SW480 (cell line): ENCODE results near the gene ZNF804B.

Experiments
- DNase-seq: peaks from one replicate; pipeline ENCODE4 v3.0.0-alpha.2; 2016; ENCODE audit warnings: low spot score

ZNF804B gene

DNA sequence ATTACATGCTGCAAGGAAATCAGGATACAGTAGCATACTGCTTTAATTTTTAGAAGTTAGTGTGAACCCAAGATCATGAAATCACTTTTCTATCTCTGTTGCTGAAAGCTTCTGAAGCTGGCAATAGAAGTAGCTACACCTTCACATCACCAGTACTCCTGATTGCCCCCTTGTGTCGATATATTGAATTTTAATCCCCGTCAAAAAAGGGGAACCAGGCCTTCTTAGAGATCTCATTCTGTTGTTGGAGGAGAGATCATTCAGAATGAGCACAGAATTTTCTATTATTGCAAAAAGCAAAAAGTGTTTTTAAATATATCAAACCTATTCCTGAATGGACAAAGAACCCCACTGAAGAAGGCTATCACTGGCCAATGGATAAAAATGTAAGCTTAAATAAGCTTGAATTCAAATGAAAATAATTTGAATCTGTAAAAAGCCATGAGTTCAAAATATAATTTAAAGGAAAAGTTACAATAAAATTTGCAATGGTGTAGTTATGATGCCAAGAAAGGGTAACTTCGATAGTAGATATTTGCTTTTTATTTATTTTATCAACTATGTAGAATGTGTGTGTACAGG lies 75.7 kb downstream of the ZNF804B start:
- peak; percentile 68 for DNase-seq

DNA sequence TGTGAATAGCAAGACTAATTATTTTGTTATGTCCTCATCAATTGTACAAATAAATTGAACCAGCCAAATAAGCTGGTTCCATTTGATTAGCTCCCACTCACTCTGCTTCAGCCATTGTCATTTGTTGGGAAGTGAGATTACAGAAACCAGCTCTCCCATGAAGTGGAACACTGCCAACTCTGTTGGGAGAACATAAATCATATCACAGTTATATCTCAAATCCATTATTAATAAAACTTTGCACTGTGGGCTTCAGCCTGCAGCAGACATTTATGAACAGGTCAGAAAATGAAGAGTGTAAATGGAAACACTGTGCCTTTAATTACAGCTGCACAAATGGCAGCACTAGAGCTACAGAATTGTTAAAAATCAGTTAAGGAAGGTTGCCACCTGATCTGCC lies 82.7 kb downstream of the ZNF804B start:
- no peak for DNase-seq

DNA sequence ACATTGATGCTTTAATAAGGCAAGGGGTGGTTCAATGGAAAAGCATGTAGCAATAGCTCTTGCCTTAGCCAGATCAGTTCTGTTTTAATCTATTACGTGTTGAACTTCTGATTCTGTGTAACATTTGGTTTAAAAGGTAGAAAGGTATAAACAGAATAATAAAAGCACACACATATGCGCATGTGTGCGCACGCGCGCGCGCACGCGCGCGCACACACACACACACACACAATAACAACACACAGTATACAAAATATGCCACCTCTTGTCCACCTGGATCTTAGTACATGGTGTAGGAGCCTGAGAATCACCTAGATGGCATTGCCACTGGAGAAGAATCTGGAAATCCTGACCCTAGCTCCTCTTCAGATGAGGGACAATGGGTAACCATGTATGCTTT lies 85.6 kb downstream of the ZNF804B start:
- DNase-seq: no peak

DNA sequence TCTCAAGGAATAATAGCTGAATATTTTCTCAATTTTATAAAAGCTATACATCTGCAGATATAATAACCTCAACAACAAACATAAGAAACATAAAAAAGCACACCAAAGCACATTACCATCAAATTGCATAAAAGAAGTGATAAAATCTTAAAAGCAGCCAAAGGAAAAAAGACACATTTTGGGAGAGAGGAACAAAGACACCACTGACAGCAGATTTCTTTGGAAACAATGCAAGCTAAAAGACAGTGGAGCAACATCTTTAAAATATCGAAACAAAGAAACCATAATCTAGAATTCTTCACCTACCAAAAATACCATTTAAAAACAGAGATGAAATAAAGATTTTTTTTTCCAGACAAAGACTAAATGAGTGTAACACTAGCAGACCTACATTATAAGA lies 91.7 kb downstream of the ZNF804B start:
- DNase-seq: no peak

DNA sequence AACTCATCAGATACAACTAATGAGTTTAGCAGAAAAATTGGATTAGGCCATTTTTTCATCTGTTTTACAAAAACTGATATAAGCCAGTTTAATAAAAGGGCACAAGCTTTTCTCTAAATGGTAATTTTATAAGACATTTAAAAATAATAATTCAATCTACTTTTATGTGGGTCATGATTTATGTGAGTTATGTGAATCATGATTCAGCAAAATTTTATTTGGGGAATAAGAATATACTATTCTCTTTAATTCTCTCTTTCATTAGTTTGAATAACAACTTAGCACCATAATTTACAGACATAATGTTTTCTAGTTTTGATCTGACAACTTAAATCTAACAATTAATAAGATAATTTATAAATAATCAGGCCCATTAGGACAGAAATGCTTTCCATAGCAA lies 99.8 kb downstream of the ZNF804B start:
- DNase-seq: no peak

DNA sequence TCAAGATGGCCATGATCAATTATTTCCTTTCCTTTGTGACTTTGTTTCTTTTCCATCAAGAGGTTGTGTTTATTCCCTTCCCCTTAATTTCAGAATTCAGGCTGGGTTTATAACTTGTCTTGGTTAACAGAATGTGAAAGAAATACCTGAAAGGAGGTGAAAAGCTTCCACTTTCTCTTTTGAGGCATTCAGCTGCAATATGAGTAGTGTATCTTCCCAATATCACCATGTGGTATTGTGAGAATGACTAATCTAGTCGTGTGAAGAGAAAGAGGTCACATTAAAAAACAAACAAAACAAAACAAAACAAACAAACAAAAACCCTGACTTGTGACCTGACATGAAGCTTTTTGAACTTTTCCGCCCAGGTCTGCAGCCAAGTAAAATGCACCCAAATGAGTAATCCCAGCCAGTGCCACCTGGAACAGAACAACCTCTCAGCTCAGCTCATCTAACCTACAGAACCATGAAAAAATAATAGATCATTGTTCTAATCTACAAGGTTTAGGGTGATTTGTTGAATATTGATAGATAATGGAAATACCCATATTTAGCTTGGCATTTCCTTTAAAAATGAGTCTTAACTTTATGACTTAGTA lies 106.9 kb downstream of the ZNF804B start:
- DNase-seq: peak; percentile 11

DNA sequence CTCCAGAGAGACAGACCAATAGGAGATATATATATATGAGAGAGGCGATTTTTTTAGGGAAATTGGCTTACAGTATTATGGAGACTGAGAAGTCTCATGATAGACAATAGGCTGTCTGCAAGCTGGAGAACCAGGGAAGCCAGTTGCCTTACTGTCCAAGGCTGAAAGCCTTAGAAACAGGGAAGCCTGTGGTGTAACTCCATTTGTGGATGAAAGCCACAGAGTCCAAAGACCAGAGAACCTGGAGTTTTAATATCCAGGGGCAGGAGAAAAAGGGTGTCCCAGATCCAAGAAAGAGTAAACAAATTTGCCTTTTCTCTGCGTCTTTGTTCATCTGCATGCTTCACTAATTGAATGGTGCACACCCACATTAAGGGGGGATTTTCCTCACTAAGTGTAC lies 107.7 kb downstream of the ZNF804B start:
- no peak for DNase-seq

DNA sequence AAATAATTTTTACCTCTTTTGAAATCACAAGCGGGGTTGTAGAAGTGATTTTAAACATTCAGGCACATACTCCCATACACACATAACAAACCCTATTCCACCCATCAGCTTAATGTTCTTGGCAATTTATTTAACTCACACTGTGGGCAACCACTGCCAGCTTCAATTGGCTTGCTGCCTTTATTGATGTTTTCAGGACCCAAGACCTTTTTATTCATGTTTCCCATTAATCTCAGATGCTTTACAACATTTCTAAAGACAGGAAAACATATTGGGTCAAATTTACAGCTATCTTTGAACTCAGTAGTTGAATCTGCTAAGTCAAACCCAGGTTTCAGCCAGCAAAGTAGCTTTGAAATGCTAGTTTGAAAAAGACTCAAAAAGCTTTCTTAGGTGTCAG lies 109.0 kb downstream of the ZNF804B start:
- no peak for DNase-seq

DNA sequence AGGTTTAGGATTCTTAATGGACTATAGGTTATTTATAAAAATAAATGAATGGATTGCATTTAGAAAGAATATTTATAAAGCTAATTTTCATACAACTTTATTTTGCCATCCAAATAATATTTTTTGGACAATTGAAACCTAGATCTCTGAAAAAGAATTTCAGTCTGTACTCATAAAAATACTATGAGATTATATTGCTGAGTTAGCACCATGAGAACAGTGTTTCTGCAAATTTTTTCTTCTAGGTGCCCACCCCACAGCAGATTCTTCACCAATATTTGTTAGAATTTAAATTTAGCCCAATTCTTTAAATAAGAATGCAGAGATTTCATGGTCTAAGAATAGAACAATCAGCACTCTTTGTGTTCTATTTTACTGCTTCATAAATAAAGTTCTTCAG lies 121.6 kb downstream of the ZNF804B start:
- DNase-seq: no peak

DNA sequence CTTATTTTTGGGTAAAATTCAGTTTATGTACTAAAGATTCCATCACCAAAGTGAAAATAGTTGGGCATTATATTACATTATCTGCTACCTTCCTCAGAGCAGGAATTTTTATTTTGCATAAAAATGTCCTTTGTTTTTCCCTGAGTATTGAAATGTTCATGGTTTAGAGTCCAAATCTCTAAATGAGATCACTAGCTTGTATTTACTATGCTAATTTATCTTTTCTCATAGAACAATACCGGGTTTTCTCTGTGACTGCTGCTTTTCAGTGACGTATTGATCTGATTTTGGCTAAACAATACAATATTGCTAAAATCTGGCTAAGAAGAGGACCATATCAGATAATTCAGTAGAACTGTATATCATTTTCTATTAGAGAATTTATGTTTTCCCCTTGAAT lies 125.6 kb downstream of the ZNF804B start:
- no peak for DNase-seq

DNA sequence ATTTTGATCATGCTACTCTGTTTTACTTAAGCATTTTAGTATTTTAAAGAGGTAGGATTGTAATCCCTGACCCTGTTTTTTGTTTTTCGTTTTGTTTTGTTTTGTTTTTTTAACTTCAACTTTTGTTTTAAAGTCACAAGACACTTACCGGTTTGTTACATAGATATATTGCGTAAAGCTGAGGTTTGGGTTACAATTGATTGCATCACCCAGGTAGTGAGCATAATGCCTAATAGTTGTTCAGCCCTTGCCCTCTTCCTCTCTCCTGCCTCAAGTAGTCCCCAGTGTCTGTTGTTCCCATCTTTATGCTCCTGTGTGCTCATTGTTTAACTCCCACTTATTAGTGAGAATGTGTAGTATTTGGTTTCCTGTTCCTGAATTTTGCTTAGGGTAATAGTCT lies 129.2 kb downstream of the ZNF804B start:
- DNase-seq: peak; percentile 44

DNA sequence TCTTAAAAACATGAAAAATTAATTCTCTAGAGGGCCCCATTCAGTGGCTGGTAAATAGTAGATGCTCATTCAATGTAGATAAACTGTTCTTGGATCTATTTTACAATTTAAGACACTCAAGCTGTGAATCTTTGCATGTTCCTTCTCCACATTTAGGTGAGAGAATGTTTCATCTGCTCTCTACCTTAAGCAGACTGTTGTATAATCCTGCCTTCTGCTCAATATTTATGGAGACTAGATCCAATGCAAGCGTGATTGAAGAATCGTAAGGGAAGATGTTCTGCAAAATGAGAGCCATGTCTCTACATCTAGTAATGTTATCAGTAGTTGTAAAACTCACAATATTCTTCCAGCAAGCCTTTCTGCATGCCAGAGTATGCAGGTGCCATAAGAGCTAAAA lies 151.0 kb downstream of the ZNF804B start:
- no peak for DNase-seq

DNA sequence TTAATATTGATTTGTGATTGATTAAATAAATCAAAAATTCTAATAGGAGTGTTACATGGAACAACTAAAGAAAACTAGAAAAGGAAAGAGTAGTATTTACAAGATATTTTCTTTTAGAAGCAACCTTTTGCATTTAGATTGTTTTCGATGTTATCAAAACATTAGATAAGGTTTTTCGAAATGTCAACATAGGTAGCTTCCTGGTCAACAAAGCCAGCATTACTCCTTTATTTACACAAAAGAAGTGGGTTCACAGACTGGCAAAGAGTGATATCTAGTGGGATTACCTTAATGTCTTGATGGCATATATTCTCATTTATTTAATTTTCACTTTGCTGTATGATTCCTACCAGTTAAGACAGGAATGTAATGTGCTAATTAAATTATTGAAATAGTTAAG lies 153.4 kb downstream of the ZNF804B start:
- DNase-seq: no peak

DNA sequence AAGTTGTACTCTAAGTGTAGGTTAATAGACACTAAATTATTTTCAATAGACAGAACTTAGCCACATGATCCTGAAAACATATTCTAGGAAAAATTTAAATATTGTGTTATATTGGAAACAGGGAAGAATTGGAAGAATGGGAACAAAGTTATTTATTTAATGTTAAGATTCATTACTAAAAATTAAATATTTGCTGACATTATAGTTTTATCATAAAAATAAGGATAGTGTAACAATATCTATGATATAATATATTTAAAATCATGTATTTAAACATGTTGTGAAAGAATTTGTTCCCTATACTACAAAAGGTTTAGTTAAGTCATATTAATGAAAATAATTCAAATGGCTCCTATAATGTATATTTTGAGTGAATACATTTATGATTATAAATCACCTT lies 156.1 kb downstream of the ZNF804B start:
- no peak for DNase-seq

DNA sequence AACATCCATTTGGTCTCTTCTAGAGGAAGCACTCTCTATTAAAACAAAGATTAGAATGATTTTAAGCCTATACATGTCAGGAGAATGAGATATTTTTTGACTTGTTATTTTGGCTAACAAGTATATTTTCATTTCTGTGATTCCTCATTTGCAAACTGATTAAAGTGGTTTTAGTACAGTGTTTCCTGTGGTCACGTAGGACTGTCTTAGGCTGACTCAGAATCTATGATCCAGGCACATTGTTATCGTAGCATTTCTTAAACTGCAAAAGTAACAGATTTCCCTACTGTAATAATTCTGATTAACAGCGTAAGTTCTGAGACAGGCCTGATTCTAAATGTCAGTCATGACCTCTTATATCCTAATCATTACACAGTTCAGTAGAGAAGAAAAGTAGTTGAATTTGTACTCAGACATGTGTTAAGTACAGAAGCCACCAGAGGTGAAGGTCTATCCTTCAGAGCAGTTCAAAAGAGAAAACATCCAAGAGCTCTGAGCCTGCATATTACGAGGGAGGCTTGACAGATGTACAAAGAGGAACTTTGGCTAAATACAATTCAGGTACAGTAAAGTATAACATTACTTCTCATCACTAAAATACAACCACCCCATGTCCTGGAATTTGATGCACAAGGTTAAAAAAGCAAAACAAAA lies 160.1 kb downstream of the ZNF804B start:
- no peak for DNase-seq

DNA sequence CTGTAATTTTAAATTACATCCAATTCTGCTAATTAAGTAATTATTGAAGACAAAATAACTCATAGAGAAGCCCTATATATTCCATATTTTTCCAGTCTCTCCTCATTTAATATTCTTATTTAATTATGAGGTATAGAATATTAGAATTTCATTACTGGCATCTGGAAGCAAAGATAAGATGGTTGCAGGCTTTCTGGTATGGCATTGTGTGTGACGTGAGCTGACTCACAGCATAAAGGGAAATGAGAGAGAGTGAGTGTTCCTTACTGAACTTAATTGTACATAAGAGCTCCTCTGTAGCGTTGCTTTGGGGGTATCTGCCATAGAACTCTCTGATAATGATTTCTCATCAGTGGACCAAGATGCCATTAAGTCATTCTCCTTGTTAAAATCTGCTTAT lies 163.4 kb downstream of the ZNF804B start:
- DNase-seq: no peak

DNA sequence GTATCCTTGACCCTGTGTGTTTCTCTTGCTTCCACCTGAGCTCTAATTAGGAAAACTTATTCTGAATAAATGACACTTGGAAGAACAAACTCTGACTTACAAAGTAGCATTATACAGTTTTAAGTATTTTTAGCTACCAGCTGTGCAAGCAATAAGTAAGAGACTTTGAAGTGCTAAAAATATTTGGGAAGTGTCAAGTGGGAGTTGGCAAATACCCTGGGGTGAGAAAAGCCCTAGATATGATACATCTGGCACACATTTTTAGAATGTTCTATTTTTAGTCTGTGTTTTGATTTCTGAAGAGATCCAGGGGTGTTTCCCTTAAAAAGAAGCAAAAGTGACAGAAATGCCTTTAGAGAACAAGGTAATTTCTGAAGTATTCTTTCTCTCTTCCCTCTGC lies 168.8 kb downstream of the ZNF804B start:
- no peak for DNase-seq

DNA sequence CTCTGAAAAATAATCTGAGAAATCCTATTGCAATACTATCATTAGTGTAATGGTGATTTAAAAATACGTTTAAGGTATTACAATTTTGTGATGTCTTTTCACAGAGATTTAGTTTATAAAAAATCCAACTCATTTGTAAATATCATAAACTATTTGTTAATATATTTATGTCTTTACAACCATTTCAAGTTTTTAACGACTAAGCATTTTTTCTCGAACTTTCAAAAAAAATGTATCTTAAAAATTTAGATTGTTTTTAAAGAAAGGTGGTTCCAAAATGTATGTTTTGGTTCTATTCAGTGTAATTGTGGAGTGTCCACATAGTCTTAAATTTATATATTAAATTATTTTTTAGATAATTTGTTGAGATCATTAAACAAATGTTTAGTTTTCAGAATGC lies 170.2 kb downstream of the ZNF804B start:
- DNase-seq: no peak

DNA sequence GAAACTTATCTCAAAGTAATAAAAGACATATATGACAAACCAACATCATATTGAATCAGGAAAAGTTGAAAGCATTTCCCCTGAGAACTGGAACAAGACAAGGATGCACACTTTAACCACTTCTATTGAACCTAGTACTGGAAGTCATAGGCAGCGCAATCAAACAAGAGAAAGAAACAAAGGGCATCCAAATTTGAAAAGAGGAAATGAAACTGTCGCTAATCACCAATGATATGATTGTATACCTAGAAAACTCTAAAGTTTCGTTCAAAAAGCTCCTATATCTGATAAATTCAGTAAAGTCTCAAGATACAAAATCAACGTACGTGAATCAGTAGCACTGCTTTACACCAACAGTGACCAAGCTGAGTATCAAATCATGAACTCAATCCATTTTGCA lies 173.8 kb downstream of the ZNF804B start:
- DNase-seq: no peak

DNA sequence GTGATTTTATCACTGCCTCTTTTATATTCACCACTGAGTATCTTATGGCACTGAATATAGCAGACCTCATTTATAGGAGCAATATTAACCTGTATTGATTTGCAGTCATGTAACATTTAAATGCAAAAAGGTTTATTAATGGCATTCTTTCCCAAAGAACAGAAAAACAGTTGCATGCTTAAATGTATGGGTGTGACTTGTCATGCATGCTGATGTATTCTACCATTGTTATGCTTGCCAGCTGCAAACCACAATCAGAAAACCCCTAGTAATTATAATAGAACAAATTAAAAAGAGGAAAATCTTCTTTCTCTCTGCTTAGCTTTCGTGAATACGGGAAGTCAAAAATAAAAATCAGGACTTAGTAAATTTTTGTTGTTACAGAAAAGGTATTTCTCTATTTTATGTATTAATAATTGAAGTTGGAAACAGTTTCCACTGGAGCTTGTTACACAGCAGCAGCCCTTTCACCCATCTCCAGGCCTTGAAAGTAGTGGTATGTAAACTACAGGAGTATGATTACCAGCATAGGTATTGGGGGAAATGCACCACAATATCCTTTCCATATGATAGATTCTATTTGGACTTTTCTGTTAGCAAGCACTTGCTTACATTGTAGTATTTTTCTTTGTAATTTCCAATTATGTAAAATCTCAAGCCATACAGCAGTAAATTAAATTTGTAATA lies 183.5 kb downstream of the ZNF804B start:
- no peak for DNase-seq

DNA sequence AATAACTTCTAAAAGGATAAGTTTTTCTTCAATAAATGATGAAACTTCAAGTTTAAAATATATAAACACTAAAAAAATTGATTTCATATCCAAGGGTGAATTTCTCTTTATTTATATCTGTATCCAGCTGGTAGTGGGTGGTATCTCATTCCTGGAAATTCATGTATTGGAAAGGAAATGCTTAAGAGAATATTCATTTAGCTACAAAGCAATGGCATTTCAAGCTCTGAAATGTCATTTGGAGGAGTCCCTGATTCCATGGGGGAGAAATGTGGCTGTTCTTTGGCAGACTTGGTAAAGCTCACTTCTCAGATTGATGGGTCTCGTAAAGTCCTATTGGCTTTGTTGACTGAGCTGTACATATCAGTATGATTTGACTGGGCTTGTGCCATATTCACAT lies 192.3 kb downstream of the ZNF804B start:
- DNase-seq: no peak

DNA sequence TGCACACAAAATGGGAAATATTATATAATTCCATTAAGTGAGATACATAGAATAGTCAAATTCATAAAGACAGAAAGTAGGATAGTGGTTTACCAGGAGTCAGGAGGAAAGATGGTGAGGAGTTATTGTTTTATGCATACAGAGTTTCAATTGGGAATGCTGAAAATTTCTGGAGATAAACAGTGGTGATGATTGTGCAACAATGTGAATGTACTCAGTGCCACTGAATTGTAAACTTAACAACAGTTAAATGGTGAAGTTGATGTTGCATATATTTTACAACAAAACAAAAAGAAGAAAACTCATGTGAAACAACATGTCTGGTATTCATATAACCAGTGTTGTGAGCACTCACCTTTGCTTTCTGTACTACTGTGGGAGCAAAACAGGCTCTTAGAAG lies 204.9 kb downstream of the ZNF804B start:
- no peak for DNase-seq

DNA sequence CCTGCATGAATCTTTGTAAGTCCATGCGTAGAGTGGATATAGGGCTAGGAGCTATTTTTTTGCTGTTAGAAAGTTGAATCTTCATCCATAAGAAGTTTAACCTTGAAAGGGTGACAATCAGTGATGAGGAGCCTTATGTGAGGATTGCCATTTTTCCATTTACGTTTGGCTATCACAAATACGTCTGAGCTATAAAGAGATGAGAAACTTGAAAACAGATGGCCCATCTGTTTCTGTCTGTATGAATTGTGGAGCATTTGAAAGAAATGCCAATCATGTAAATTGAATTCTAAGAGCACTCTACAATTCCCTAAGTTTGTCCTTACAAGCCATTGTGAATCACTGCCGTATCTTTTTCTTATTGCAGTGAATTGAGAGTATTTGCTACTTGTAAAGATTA lies 205.9 kb downstream of the ZNF804B start:
- DNase-seq: no peak
